GM12874 (cell line): ENCODE data around the gene RAP1GAP2.

Experiments used
- TF ChIP-seq, protein P1 (sequence below): IDR thresholded peaks from 2 replicates; pipeline ENCODE4 v1.5.1; 2011; ENCODE audit warnings: low read depth, mild to moderate bottlenecking, control low read depth, low read length, moderate library complexity; ENCODE audit not compliant: insufficient read depth

Gene RAP1GAP2

GRCh38 chr17:3035256-3035967 is 239.2 kb downstream of the RAP1GAP2 start:
- TF ChIP-seq, protein P1, sequence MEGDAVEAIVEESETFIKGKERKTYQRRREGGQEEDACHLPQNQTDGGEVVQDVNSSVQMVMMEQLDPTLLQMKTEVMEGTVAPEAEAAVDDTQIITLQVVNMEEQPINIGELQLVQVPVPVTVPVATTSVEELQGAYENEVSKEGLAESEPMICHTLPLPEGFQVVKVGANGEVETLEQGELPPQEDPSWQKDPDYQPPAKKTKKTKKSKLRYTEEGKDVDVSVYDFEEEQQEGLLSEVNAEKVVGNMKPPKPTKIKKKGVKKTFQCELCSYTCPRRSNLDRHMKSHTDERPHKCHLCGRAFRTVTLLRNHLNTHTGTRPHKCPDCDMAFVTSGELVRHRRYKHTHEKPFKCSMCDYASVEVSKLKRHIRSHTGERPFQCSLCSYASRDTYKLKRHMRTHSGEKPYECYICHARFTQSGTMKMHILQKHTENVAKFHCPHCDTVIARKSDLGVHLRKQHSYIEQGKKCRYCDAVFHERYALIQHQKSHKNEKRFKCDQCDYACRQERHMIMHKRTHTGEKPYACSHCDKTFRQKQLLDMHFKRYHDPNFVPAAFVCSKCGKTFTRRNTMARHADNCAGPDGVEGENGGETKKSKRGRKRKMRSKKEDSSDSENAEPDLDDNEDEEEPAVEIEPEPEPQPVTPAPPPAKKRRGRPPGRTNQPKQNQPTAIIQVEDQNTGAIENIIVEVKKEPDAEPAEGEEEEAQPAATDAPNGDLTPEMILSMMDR: no peak

- TF ChIP-seq, protein P1: no peak
These were observed 239.7 kb downstream of the RAP1GAP2 start for GRCh38 chr17:3035968-3036280.

DNA sequence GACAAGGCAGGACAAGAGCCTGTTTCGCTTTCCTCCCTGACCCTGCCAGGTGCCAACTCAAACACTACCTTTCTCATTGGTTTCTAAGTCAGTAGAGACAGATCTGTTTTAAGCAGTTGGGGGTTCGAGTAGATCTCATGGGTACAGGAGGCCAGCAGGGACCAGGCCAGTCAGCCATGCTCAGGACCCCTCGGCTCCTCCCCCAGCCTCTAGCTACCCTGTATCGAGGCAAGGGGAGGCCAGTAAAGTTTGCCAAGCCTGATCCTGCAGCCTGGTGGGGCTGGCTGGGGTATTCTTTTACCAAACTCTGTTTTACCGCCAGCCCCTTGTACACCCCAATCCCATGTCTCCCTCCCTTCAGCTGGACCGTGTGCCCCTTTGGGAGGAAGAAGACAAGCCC is 240.6 kb downstream of the RAP1GAP2 start:
- TF ChIP-seq, protein P1: no peak

GRCh38 chr17:3037259-3037658 is 241.0 kb downstream of the RAP1GAP2 start:
- TF ChIP-seq, protein P1: no peak

DNA sequence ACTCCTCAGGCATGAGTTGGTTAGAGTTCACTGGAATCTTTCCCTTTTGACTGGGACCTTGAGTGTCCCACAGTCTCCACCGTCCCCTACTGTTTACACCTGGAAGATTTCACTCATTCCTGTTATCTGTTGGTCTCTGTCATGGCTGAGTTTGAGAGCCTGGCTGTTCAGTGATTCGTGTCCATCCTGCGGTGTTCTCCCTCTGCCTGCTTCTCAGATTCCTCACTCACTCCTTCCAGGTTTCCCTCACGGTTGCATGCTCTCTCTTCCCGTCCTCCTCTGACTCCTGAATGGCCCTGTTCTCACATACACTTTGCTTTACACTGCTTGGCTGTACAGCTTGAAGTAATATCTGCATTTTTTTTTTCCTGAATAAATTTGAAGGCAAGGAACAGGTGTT is 242.7 kb downstream of the RAP1GAP2 start:
- TF ChIP-seq, protein P1: no peak

- TF ChIP-seq, protein P1: no peak
These were observed 243.5 kb downstream of the RAP1GAP2 start for GRCh38 chr17:3039736-3040135.

DNA sequence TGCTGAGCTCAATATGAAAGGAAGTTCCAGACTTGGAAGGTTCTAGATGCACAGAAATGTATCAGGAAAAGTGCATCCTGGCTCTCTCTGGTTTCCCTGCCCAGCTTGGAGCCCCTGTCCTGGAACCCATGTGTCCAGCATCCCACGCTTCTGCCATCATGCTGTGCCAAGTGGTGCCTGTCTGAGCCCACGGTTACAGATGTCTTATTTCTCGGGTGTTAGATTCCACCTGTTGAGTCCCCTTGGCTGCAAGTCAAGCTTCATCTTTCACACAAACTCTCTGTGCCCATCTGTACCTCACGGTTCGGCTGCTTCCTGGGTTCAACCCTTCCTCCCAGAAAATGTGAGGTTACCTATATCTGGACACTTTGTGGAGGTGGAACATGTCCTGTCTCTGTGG is 244.6 kb downstream of the RAP1GAP2 start:
- TF ChIP-seq, protein P1: no peak
